OCI-LY7 (cell line): Measurements from ENCODE around the gene ZNF79.

Experiments used
- CTCF ChIP-seq: fragments of 200-600 bp; sonication (generic); conservative IDR thresholded peaks from 2 replicates; pipeline ENCODE4 v1.5.1; 2014; ENCODE audit warnings: mild to moderate bottlenecking, antibody characterized with exemption, low read length, moderate library complexity, mixed read lengths
- EZH2phosphoT487 ChIP-seq: fragments of 200-600 bp; sonication (generic); IDR thresholded peaks from 2 replicates; pipeline ENCODE4 v1.6.1; 2018; ENCODE audit warnings: low read depth, borderline replicate concordance, mild to moderate bottlenecking, mixed run types, antibody characterized with exemption, low read length, moderate library complexity, mixed read lengths

- TF ChIP-seq EZH2phosphoT487 (no peak), CTCF (no peak)
Measured at GRCh38 chr9:127458921-127459320, 34.7 kb downstream of the ZNF79 start.
